K562 treated with DMSO at 1 percent for 12 hours (cell line): ENCODE data around the gene OR2M2. TPM values are rescaled to one million over a fixed set of nuclear protein-coding genes. Genes with fewer than 3 reads are reported as not detected.

ENCODE experiments used
- total RNA-seq: library from RNA; unstranded; fragments of 300-600 nt; gene quantifications from 2 replicates; pipeline ENCODE4 v1.2.3, GENCODE V29; 2022; ENCODE audit not compliant: insufficient read depth

The OR2M2 gene, protein sequence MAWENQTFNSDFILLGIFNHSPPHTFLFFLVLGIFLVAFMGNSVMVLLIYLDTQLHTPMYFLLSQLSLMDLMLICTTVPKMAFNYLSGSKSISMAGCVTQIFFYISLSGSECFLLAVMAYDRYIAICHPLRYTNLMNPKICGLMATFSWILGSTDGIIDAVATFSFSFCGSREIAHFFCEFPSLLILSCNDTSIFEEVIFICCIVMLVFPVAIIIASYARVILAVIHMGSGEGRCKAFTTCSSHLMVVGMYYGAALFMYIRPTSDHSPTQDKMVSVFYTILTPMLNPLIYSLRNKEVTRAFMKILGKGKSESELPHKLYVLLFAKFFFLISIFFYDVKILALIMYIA
- total RNA-seq = not detected in 2 replicates

DNA sequence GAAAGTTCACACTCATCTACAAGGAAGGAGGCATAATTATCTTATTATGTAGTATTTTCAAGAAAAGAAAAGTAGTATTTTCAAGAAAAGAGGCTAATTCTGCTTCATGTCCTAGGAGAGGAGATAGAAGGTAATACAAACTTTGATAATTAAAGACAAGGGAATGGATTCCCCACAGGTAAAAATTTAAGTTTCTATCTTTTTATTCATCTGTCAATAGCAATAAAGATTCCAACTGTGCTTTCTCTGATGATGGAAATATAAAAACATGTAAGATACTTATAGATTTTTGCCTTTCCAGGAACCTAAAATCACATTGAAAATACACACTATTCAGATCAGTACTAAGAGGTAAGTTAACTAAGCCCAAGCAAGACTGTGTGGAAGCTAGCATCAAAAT, at the start of gene OR2M2:
Gene OR2M2, plus strand, starts transcription at position 301 of the 400 bp plus-strand sequence. CDS start 5,165 bp downstream, outside the sequence.

DNA sequence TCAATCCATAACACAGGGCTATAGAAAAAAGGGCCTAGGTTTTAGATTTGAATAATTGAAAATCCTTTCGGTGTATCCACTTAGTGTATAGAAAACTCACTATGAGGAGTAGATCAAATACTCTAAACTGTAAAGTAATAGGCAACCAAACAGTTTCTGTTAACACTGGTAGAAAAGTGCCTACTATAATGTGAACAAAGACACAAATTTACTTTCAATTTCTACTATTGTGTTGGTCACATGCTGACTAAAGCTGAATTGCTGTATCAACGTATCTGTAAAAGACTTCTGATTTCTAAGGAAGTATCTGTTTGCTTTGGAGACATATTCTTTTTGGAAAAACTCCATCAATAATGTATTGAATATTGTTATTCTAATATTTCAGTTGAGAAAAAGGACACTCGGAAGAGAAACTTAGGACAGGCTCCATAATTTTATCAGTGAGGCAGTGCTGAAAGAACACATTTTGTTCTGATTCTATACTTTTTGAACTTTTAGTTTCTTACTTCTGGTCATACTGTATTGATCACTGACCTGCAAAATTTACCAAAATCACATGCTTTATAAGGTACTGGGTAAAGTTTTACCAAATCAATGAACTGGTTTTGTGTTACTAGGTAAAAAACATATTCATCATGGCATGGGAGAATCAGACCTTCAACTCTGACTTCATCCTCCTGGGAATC, 30.0 kb upstream of the OR2M2 start, which contains the start of gene OR2M5:
Gene OR2M5, plus strand, starts transcription at position 636 of the 686 bp plus-strand sequence. Its CDS starts 0 bp downstream, at position 636.

DNA sequence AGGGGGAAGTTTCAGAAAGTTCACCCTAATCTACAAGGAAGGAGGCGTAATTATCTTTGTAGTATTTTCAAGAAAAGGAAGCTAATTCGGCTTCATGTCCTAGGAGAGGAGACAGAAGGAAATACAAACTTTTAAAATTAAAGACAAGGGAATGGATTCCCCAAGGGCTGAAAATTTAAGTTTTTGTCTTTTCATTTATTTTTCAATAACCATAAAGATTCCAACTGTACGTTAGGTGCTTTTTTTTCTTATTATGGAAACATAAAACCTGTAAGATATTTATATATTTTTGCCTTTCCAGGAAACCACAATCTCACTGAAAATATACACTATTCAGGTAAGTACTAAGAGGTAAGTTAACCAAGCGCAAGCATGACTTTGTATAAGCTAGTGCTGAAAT, 22.3 kb downstream of the OR2M2 start, which contains the start of gene OR2M3:
Gene OR2M3, plus strand, starts transcription at position 301 of the 400 bp plus-strand sequence. CDS start 5,803 bp downstream, outside the sequence.

Other genes starting within 250 kb of the OR2M2 start
- gene OR2AJ1, start 249.9 kb upstream of the OR2M2 start, total RNA-seq = not detected in 2 replicates
- not detected in 2 replicates for gene OR2L8, start 226.0 kb upstream of the OR2M2 start, total RNA-seq
- not detected in 2 replicates for gene OR2AK2, start 209.6 kb upstream of the OR2M2 start, total RNA-seq
- not detected in 2 replicates for gene OR2L5, start 161.2 kb upstream of the OR2M2 start, total RNA-seq
- not detected in 2 replicates for gene OR2L2, start 144.8 kb upstream of the OR2M2 start, total RNA-seq
- gene OR2L3, start 128.0 kb upstream of the OR2M2 start, total RNA-seq = not detected in 2 replicates
- not detected in 2 replicates for gene OR2L13, start 79.6 kb upstream of the OR2M2 start, total RNA-seq
- gene OR2M5, start 29.7 kb upstream of the OR2M2 start, total RNA-seq = not detected in 2 replicates
- gene OR2M3, start 22.4 kb downstream of the OR2M2 start, total RNA-seq = not detected in 2 replicates
- gene OR2M4, start 56.6 kb downstream of the OR2M2 start, total RNA-seq = not detected in 2 replicates
- not detected in 2 replicates for gene OR2T33, start 103.2 kb downstream of the OR2M2 start, total RNA-seq
- not detected in 2 replicates for gene OR2T12, start 128.6 kb downstream of the OR2M2 start, total RNA-seq
- not detected in 2 replicates for gene OR2M7, start 149.7 kb downstream of the OR2M2 start, total RNA-seq
- gene OR14C36, start 174.0 kb downstream of the OR2M2 start, total RNA-seq = not detected in 2 replicates
- gene OR2T4, start 186.8 kb downstream of the OR2M2 start, total RNA-seq = not detected in 2 replicates
- gene OR2T6, start 200.9 kb downstream of the OR2M2 start, total RNA-seq = not detected in 2 replicates
- gene OR2T1, start 228.2 kb downstream of the OR2M2 start, total RNA-seq = not detected in 2 replicates